WTC11 (cell line): ENCODE measurements around the gene CNOT10.

Experiments
- ATF3 ChIP-seq: sonication (generic); formaldehyde crosslinking; conservative IDR thresholded peaks from 2 replicates; pipeline ENCODE4 v1.8.1; 2022; ENCODE audit warnings: mild to moderate bottlenecking, missing genetic modification reagents
- CTCF ChIP-seq: fragments of 200-600 bp; IDR thresholded peaks from 2 replicates; pipeline ENCODE4 v1.8.0; 2022; ENCODE audit warnings: antibody characterized with exemption
- FOXK1 ChIP-seq: sonication (generic); formaldehyde crosslinking; IDR thresholded peaks from 2 replicates; pipeline ENCODE4 v1.8.0; 2022; ENCODE audit warnings: mild to moderate bottlenecking, moderate library complexity, missing genetic modification reagents
- KAT7 ChIP-seq: sonication (generic); formaldehyde crosslinking; IDR thresholded peaks from 2 replicates; pipeline ENCODE4 v1.8.1; 2023; ENCODE audit warnings: missing genetic modification reagents, mild to moderate bottlenecking, borderline replicate concordance
- NR1H2 ChIP-seq: sonication (generic); formaldehyde crosslinking; IDR thresholded peaks from 2 replicates; pipeline ENCODE4 v1.9.0; 2021; ENCODE audit warnings: mild to moderate bottlenecking, moderate library complexity, missing genetic modification reagents
- TEAD1 ChIP-seq: sonication (generic); formaldehyde crosslinking; IDR thresholded peaks from 2 replicates; pipeline ENCODE4 v1.8.0; 2022; ENCODE audit warnings: mild to moderate bottlenecking, missing genetic modification reagents
- USF2 ChIP-seq: sonication (generic); formaldehyde crosslinking; IDR thresholded peaks from 2 replicates; pipeline ENCODE4 v1.8.1; 2023; ENCODE audit warnings: mild to moderate bottlenecking, missing genetic modification reagents, moderate library complexity
- ZNF416 ChIP-seq: fragments of 250-450 bp; sonication (Bioruptor Pico); IDR thresholded peaks from 2 replicates; pipeline ENCODE4 v1.9.0; 2021; ENCODE audit warnings: mild to moderate bottlenecking, inconsistent platforms
- TF ChIP-seq, protein P1 (sequence below): sonication (generic); formaldehyde crosslinking; IDR thresholded peaks from 2 replicates; pipeline ENCODE4 v1.8.1; 2023; ENCODE audit warnings: mild to moderate bottlenecking, missing genetic modification reagents, moderate library complexity

DNA sequence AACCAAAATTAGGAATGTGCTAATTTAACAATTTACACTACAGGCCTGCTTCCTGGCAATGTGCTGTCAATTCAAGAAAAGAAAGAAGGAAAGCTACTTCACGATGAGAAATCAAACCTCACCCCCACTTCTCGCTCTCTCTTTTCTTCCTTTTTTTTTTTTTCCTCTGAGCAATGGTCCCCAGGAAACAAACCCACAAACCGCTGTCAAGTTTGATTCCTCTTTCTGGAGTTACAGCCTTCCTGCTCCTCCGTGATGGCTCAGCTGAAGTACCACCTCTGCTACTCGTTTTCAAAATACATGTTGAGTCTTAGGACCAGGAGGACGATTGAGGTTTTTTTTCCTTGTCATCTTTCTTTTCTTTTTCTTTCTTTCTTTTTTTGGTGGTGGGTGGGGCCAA lies 129.4 kb downstream of the CNOT10 start:
- TF ChIP-seq USF2 (CRISPR knock-in tag) (no peak), CTCF (no peak), NR1H2 (CRISPR knock-in tag) (no peak), ZNF416 (CRISPR knock-in tag) (no peak), FOXK1 (CRISPR knock-in tag) (no peak), TEAD1 (no peak), ATF3 (CRISPR knock-in tag) (no peak), KAT7 (no peak)
- TF ChIP-seq, protein P1, sequence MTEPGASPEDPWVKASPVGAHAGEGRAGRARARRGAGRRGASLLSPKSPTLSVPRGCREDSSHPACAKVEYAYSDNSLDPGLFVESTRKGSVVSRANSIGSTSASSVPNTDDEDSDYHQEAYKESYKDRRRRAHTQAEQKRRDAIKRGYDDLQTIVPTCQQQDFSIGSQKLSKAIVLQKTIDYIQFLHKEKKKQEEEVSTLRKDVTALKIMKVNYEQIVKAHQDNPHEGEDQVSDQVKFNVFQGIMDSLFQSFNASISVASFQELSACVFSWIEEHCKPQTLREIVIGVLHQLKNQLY (CRISPR knock-in tag): no peak
